Ishikawa (cell line): Measurements from ENCODE around the gene SPTSSB.

Source experiments
- RAD21 ChIP-seq: IDR thresholded peaks from 2 replicates; pipeline ENCODE4 v1.6.1; 2012; ENCODE audit warnings: low read depth
- REST ChIP-seq: IDR thresholded peaks from 2 replicates; pipeline ENCODE4 v1.6.1; 2012; ENCODE audit warnings: low read depth, mild to moderate bottlenecking
- TAF1 ChIP-seq: IDR thresholded peaks from 2 replicates; pipeline ENCODE4 v1.6.1; 2012; ENCODE audit warnings: low read depth, mild to moderate bottlenecking
- TEAD4 ChIP-seq: IDR thresholded peaks from 2 replicates; pipeline ENCODE4 v1.6.1; 2012
- YY1 ChIP-seq: IDR thresholded peaks from 2 replicates; pipeline ENCODE4 v1.6.1; 2012; ENCODE audit warnings: low read depth

- no peak for TF ChIP-seq YY1
- no peak for TF ChIP-seq TAF1
- TF ChIP-seq TEAD4 = peak; percentile 38; the same call in 1 of the 2 replicates
- TF ChIP-seq REST = no peak
- no peak for TF ChIP-seq RAD21
Measured at GRCh38 chr3:161371441-161372320, at the start of gene SPTSSB.
